ENCODE data around the gene TATDN2.

DNA sequence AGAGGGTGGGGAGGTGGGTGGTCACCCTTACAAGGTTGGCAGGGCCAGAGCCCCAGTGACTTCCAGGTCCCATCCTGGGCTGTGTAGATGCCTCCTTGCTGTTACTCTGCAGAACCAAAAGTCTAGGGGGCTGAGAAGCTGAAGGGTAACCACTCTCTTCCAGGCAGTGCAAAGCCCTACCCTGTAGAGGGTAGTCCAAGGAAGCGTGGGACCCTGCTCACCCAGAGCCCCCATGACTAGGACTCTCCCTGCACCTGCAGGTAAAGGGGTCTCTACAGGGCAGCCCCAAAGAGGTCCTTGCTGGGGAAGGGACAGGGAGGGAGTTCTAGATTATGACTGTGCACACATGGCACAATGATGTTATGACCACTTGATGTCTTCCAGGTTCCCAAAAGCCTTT, 30.2 kb downstream of the TATDN2 start:
- no peak for TF ChIP-seq SNAI2 (CRISPR knock-in tag; IDR thresholded peaks at IDR 0.05)
- TF ChIP-seq BACH2 (CRISPR knock-in tag; IDR thresholded peaks at IDR 0.05; ENCODE audit: borderline replicate concordance) = no peak
- TF ChIP-seq ARNTL (CRISPR knock-in tag; IDR thresholded peaks at IDR 0.05; ENCODE audit: borderline replicate concordance, low read depth) = no peak

Measured in SK-N-SH treated with all-trans-retinoic acid at 6 μM for 48 hours (cell line).